HCT116 (cell line): ENCODE results near the gene PRDM7.
"Not testable (repeated sequence)": the region's sequence is repeated elsewhere in the genome, so short reads cannot be mapped to it uniquely, and the experiment has no call there.

ENCODE experiments used
- ATF3 ChIP-seq: IDR thresholded peaks from 2 replicates; pipeline ENCODE4 v1.6.1; 2012
- CTCF ChIP-seq, 3 experiments: fragments of 200-600 bp in 1 of 3; sonication (generic) in 1 of 3; IDR thresholded peaks in 2 of 3; conservative IDR thresholded peaks in 1 of 3; 2 replicates each; pipeline ENCODE4 v1.5.1; 2012 to 2017; ENCODE audit warnings: low read depth in 2 of 3, low read length in 2 of 3, antibody characterized with exemption in 1 of 3, borderline replicate concordance in 1 of 3, control low read depth in 1 of 3, mild to moderate bottlenecking in 1 of 3, mixed read lengths in 1 of 3, mixed run types in 1 of 3, moderate library complexity in 1 of 3; ENCODE audit not compliant: insufficient read depth in 1 of 3
- EZH2 ChIP-seq: fragments of 200-600 bp; sonication (generic); IDR thresholded peaks from 2 replicates; pipeline ENCODE4 v1.6.1; 2017; ENCODE audit warnings: antibody characterized with exemption, mixed run types
- JUND ChIP-seq: IDR thresholded peaks from 2 replicates; pipeline ENCODE4 v1.6.1; 2012
- POLR2A ChIP-seq: IDR thresholded peaks from 2 replicates; pipeline ENCODE4 v1.7.0; 2011; ENCODE audit warnings: borderline replicate concordance; ENCODE audit not compliant: insufficient read depth, insufficient read length; ENCODE audit errors: extremely low read depth
- POLR2AphosphoS5 ChIP-seq: IDR thresholded peaks from 2 replicates; pipeline ENCODE4 v1.6.1; 2011; ENCODE audit warnings: mild to moderate bottlenecking, low read depth, low read length, moderate library complexity
- SIN3A ChIP-seq: IDR thresholded peaks from 2 replicates; pipeline ENCODE4 v1.6.1; 2012; ENCODE audit warnings: low read depth
- YY1 ChIP-seq: IDR thresholded peaks from 2 replicates; pipeline ENCODE4 v1.6.1; 2011; ENCODE audit warnings: low read length, low read depth, moderate library complexity, mild to moderate bottlenecking; ENCODE audit not compliant: insufficient replicate concordance; ENCODE audit errors: extremely low read depth

GRCh38 chr16:90100790-90101189, 23.7 kb upstream of the PRDM7 start:
- not testable (repeated sequence) for TF ChIP-seq SIN3A; ATF3; CTCF (IDR thresholded peaks at IDR 0.05 in 2 of 3, conservative IDR thresholded peaks at IDR 0.05 in 1 of 3; ENCODE audit: borderline replicate concordance in 1 of 3, insufficient read depth in 1 of 3, low read depth in 2 of 3, low read length in 2 of 3); EZH2; POLR2AphosphoS5; JUND; POLR2A; YY1
